DOHH2 (cell line): ENCODE data around the gene TLK1.

Experiments used
- H3F3A ChIP-seq: fragments of 200-600 bp; sonication (generic), shearing (Covaris generic); 2 replicates; pipeline ENCODE4 v1.6.0; 2016; ENCODE audit warnings: antibody characterized with exemption, mild to moderate bottlenecking; ENCODE audit not compliant: control insufficient read depth, insufficient read depth
- H3K27ac ChIP-seq: fragments of 200-600 bp; sonication (generic); 2 replicates; pipeline ENCODE4 v1.5.1; 2014; ENCODE audit warnings: low read depth, mild to moderate bottlenecking, low read length, moderate library complexity
- H3K27me3 ChIP-seq: fragments of 200-600 bp; sonication (generic); 2 replicates; pipeline ENCODE4 v1.6.1; 2014; ENCODE audit warnings: mild to moderate bottlenecking, low read length, mixed read lengths; ENCODE audit not compliant: control insufficient read depth
- H3K36me3 ChIP-seq: fragments of 200-600 bp; sonication (generic); 2 replicates; pipeline ENCODE4 v1.6.1; 2014; ENCODE audit warnings: mild to moderate bottlenecking, low read length, moderate library complexity, mixed read lengths; ENCODE audit not compliant: control insufficient read depth
- H3K4me1 ChIP-seq: fragments of 200-600 bp; sonication (generic); 2 replicates; pipeline ENCODE4 v1.6.1; 2014; ENCODE audit warnings: mild to moderate bottlenecking, low read length, mixed read lengths; ENCODE audit not compliant: control insufficient read depth
- H3K4me2 ChIP-seq: fragments of 200-600 bp; sonication (generic); 2 replicates; pipeline ENCODE4 v1.6.0; 2014; ENCODE audit warnings: mild to moderate bottlenecking, low read length, moderate library complexity
- H3K4me3 ChIP-seq: fragments of 200-600 bp; sonication (generic); 2 replicates; pipeline ENCODE4 v1.5.1; 2014; ENCODE audit warnings: mild to moderate bottlenecking, low read length, mixed read lengths
- H3K79me2 ChIP-seq: fragments of 200-600 bp; sonication (generic); 2 replicates; pipeline ENCODE4 v1.6.1; 2014; ENCODE audit warnings: mild to moderate bottlenecking, low read length, mixed read lengths; ENCODE audit not compliant: control insufficient read depth
- H3K9me2 ChIP-seq: fragments of 200-600 bp; sonication (generic); replicated peaks from 2 replicates; pipeline ENCODE4 v1.6.1; 2014; ENCODE audit warnings: mild to moderate bottlenecking, low read length, mixed read lengths; ENCODE audit not compliant: control insufficient read depth
- H3K9me3 ChIP-seq: fragments of 200-600 bp; sonication (generic); 2 replicates; pipeline ENCODE4 v1.6.1; 2014; ENCODE audit warnings: antibody characterized with exemption, low read length, mixed read lengths; ENCODE audit not compliant: control insufficient read depth, insufficient read depth
- H4K20me1 ChIP-seq: fragments of 200-600 bp; sonication (generic); 2 replicates; pipeline ENCODE4 v1.6.0; 2014; ENCODE audit warnings: low read depth, mild to moderate bottlenecking, antibody characterized with exemption, low read length, moderate library complexity; ENCODE audit not compliant: control insufficient read depth, insufficient read depth
- EZH2phosphoT487 ChIP-seq: fragments of 200-600 bp; sonication (generic); IDR thresholded peaks from 2 replicates; pipeline ENCODE4 v1.6.1; 2017; ENCODE audit warnings: borderline replicate concordance, mild to moderate bottlenecking, antibody characterized with exemption, low read length, moderate library complexity, mixed read lengths
- TF ChIP-seq, protein P1 (sequence below): fragments of 200-600 bp; sonication (generic); IDR thresholded peaks from one replicate; pipeline ENCODE4 v1.5.1; 2014; ENCODE audit warnings: antibody characterized with exemption, mild to moderate bottlenecking, low read depth, low read length; ENCODE audit not compliant: poor library complexity, severe bottlenecking

Gene TLK1

DNA sequence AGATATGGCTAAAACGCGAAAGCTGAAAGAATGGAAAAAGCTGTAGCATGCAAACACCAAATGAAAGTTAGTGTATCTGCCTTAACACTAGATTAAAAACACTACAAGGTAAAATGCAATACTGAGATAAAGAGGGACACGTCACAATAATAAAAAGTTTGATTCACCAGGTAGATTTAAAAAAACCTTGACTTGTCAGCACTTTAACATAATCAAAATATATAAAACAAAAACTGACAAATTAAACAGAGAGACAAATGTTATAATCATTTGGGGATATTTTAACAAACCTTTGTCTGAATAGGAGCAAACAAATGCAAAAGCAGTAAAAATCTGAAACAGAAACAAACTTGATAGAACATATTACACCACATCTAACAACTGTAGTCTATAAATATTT, 18.3 kb downstream of the TLK1 start:
- no peaks in the 10 kb centered on the region for H3K27me3 ChIP-seq
- H3K4me1 ChIP-seq = peaks cover 13% of the 10 kb centered on the region
- peaks cover 31% of the 10 kb centered on the region for H4K20me1 ChIP-seq
- H3F3A ChIP-seq = peaks cover 10% of the 10 kb centered on the region
- H3K9me2 ChIP-seq = no peaks in the 10 kb centered on the region
- H3K36me3 ChIP-seq = no peaks in the 10 kb centered on the region; the same call in 1 of the 2 replicates
- no peak overlapping the region for H3K4me3 ChIP-seq
- no peaks in the 10 kb centered on the region for H3K9me3 ChIP-seq
- TF ChIP-seq EZH2phosphoT487 = no peak
- TF ChIP-seq, protein P1, sequence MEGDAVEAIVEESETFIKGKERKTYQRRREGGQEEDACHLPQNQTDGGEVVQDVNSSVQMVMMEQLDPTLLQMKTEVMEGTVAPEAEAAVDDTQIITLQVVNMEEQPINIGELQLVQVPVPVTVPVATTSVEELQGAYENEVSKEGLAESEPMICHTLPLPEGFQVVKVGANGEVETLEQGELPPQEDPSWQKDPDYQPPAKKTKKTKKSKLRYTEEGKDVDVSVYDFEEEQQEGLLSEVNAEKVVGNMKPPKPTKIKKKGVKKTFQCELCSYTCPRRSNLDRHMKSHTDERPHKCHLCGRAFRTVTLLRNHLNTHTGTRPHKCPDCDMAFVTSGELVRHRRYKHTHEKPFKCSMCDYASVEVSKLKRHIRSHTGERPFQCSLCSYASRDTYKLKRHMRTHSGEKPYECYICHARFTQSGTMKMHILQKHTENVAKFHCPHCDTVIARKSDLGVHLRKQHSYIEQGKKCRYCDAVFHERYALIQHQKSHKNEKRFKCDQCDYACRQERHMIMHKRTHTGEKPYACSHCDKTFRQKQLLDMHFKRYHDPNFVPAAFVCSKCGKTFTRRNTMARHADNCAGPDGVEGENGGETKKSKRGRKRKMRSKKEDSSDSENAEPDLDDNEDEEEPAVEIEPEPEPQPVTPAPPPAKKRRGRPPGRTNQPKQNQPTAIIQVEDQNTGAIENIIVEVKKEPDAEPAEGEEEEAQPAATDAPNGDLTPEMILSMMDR = no peak
- H3K4me2 ChIP-seq = no peak overlapping the region
- H3K79me2 ChIP-seq = peaks cover 99% of the 10 kb centered on the region
- H3K27ac ChIP-seq = no peak overlapping the region

DNA sequence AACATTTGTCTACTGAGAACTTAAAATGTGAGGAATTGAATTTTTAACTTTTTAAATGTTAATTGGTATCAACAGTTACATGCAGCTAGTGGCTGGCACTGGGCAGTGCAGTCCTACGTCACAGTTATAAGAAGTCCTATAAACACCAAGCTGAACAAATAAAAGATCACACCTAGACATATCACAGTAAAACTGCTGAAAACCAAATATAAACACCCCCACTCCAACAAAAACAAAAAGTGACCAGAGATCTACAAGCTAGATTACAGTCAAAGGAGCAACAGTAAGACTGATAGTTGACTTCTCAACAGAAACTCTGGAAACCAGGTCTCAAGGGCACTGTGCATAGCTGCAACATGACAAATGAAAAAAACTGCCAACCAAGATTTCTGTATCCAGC, 19.4 kb downstream of the TLK1 start:
- H3K27me3 ChIP-seq = no peaks in the 10 kb centered on the region
- H3F3A ChIP-seq = no peaks in the 10 kb centered on the region
- H3K9me3 ChIP-seq = no peaks in the 10 kb centered on the region
- no peak overlapping the region for H3K4me2 ChIP-seq
- peaks cover 29% of the 10 kb centered on the region for H4K20me1 ChIP-seq
- no peak overlapping the region for H3K4me3 ChIP-seq
- TF ChIP-seq, protein P1 = no peak
- no peak for TF ChIP-seq EZH2phosphoT487
- no peaks in the 10 kb centered on the region for H3K9me2 ChIP-seq
- H3K79me2 ChIP-seq = peaks cover 99% of the 10 kb centered on the region
- H3K27ac ChIP-seq = no peak overlapping the region
- H3K36me3 ChIP-seq = no peaks in the 10 kb centered on the region; the same call in 1 of the 2 replicates
- H3K4me1 ChIP-seq = peaks cover 2% of the 10 kb centered on the region; the same call in 1 of the 2 replicates

DNA sequence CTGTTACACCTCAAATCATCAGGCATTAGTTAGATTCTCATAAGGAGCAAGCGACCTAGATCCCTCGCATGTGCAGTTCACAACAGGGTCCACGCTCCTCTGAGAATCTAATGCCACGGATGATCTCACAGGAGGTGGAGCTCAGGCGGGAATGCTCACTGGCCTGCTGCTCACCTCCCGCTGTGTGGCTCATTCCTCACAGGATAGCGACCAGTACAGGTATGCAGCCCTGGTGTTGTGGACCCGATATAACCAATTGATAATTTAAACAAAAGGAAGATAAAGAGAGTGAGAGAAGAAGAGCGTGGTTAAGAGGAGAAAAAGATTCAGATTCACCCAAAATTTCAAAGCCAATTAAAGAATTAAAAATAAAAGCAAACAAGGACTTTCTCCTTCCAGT, 20.8 kb downstream of the TLK1 start:
- TF ChIP-seq, protein P1 = no peak
- TF ChIP-seq EZH2phosphoT487 = no peak
- no peaks in the 10 kb centered on the region for H3K36me3 ChIP-seq
- H3F3A ChIP-seq = no peaks in the 10 kb centered on the region
- H3K79me2 ChIP-seq = peaks cover 99% of the 10 kb centered on the region
- no peak overlapping the region for H3K4me3 ChIP-seq
- no peaks in the 10 kb centered on the region for H3K27me3 ChIP-seq
- H3K4me2 ChIP-seq = no peak overlapping the region
- H3K4me1 ChIP-seq = no peaks in the 10 kb centered on the region
- H3K9me3 ChIP-seq = no peaks in the 10 kb centered on the region
- H4K20me1 ChIP-seq = peaks cover 35% of the 10 kb centered on the region
- no peak overlapping the region for H3K27ac ChIP-seq
- H3K9me2 ChIP-seq = no peaks in the 10 kb centered on the region

DNA sequence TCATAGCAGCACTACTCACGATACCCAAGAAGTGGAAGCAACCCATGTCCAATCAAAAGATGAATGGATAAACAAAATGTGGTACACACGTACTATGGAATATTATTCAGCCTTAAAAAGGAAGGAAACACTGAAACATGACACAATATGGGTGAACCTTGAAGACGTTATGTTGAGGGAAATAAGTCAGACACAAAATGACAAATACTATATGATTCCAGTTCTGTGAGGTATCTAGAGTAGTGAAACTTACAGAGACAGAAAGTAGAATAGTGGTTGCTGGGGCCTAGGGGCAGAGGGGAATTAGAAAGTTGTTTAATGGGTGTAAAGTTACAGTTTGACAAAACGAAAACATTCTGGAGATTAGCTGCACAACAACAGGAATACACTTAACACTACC, 24.7 kb downstream of the TLK1 start:
- no peaks in the 10 kb centered on the region for H3K36me3 ChIP-seq
- peaks cover 99% of the 10 kb centered on the region for H3K79me2 ChIP-seq
- no peaks in the 10 kb centered on the region for H3F3A ChIP-seq
- H3K27ac ChIP-seq = no peak overlapping the region
- H3K27me3 ChIP-seq = no peaks in the 10 kb centered on the region
- H3K9me2 ChIP-seq = no peaks in the 10 kb centered on the region
- H4K20me1 ChIP-seq = peaks cover 24% of the 10 kb centered on the region
- no peaks in the 10 kb centered on the region for H3K9me3 ChIP-seq
- no peak overlapping the region for H3K4me2 ChIP-seq
- H3K4me3 ChIP-seq = no peak overlapping the region
- peaks cover 16% of the 10 kb centered on the region for H3K4me1 ChIP-seq
- no peak for TF ChIP-seq EZH2phosphoT487
- TF ChIP-seq, protein P1 = no peak
